A549 treated with dexamethasone at 1 μM for 4 hours (cell line): ENCODE data around the gene EIF3L. TPM values are rescaled to one million over a fixed set of nuclear protein-coding genes. Genes with fewer than 3 reads are reported as not detected.

ENCODE experiments used
- total RNA-seq: library from RNA; stranded (reverse); fragments of 200-300 nt; extraction: Qiagen RNA extraction; gene quantifications from 5 replicates; pipeline ENCODE4 v1.2.3, GENCODE V29; 2022

EIF3L gene
- 260 to 305 TPM (median 269 TPM) in 5 replicates for total RNA-seq

DNA sequence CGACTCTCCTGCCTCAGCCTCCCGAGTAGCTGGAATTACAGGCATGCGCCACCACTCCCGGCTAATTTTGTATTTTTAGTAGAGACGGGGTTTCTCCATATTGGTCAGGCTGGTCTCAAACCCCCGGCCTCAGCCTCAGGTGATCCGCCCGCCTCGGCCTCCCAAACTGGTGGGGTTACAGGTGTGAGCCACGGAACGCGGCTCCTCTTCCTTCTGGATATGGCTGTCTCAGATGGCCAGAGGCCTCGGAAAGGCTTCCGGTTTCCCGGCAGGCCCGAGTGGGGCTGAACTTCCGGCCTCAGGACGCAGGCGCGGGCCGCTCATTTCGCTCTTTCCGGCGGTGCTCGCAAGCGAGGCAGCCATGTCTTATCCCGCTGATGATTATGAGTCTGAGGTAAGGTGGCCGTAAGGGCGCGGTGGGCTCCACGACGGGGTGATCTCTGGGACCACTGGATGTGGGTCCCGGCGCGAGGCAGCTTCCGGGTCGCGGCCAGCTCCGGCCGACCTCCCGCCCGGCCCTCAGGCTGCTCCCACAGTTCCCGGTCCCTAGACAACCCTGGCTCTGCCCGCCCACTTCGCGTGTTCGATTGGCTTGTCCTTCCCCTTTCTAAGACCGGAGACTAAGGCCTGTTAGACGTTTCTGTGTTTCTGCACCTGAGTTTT lies at the start of gene EIF3L:
TSS of gene EIF3L (plus strand) at position 331 of the 663 bp plus-strand sequence. CDS start at position 362, 31 bp downstream.

DNA sequence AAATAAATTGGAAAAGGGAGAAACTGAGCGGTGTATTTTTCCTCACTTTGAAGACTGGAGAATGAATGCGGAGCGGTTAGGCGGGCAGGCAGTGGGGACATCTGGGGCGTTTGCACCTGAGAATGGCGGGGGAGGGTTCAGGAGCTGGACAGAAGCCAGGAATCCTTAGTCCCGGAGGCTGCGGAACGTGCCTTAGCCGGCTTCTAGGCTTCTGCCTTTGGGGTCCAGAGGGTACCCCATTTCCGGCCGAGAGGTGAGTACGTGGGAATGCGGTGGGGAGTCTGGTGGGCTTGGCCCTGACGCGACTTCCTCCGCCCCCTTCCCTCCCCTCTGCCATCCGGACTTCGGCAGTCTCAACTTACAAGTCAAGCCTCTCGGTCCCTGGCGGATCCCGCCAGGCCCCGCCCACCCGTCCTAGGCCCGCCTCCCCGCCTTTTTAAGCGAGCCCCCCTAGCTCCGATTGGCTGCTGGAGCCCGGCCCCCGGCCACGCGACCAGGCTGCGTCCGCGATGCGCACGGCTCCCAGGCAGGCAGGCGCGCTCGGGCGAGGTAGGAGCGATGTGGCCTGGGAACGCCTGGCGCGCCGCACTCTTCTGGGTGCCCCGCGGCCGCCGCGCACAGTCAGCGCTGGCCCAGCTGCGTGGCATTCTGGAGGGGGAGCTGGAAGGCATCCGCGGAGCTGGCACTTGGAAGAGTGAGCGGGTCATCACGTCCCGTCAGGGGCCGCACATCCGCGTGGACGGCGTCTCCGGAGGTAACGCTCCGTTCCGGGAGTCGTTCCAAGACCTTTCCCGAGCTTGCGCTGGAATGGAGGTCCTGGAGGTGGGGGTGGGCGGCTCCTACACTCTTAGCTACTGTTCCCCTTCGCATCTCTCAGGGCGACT lies 41.6 kb upstream of the EIF3L start, which contains the start of gene GCAT:
TSS of gene GCAT (plus strand) at position 525 of the 884 bp plus-strand sequence. CDS start at position 559, 34 bp downstream.

DNA sequence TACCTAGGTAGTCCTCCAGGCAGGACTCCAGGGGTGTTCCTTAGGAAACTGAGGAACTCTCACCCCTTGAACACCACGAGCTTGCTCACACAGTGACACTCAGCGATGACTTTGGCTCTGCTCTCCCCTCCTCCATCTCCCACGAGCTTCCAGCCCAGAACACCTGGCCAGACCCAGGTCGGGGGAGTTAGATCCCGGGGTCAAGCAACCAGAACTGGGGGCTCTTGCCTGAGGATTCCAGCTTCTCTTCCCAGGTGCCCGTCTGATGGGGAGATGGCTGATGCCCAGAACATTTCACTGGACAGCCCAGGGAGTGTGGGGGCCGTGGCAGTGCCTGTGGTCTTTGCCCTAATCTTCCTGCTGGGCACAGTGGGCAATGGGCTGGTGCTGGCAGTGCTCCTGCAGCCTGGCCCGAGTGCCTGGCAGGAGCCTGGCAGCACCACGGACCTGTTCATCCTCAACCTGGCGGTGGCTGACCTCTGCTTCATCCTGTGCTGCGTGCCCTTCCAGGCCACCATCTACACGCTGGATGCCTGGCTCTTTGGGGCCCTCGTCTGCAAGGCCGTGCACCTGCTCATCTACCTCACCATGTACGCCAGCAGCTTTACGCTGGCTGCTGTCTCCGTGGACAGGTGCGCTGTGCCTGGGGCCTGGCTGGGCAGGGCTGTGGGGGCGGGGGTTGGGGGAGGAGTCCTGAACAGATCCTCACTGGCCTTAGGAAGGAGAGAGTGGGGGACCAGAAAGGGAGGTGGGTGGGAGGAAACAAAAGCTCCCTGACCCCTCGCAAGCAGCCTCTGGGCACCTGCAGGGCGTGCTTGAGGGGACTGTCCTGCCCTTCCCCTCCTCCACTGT lies 25.9 kb upstream of the EIF3L start, which contains the start of gene GALR3:
TSS of gene GALR3 (plus strand) at position 249 of the 852 bp plus-strand sequence. CDS start at position 274, 25 bp downstream.

DNA sequence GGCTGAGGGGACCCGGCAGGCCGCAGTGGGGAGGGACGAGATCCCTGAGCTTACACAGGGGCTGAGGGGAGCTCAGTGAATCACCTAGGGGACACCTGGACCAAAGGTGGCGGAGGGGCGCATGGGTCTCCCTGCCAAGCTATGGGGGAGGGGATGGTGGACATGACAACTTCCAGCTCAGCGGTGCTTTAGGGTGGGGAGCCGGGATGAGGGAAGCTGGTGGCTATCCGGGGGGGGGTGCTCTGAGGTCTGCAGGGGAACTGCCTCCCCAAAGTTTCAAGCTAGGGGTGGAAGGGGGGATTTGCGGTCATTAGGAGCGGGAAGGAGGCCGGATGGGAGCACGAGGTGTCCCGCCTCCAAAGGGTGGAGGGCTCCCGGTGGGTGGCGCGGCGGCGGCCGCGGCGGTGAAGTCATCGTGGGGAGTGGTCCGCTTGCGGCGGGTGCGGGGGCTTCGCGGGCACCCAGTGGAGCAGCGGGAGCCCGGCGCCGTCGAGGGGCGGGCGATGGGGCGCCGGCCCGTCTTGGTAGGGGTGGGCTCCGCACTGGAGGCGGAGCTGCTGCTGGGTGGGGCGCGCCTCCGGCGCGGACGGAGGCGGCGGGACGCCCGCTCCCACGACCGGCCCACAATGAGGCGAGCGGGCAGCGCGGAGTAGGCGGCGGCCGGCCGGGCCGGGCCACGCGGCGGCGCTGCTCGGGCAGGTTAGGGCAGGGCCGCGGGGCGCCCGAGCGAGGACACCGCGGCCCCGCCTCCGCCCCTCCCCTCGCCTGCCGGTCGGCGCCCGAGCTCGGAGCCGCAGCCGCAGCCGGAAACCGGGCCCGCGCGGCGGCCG lies 56.5 kb downstream of the EIF3L start, which contains the start of gene MICALL1:
TSS of gene MICALL1 (plus strand) at position 764 of the 830 bp plus-strand sequence. CDS start 126 bp downstream, outside the sequence.

Other genes with a start within 250 kb of the EIF3L start
- 14.3 to 22.1 TPM (median 21.7 TPM) in 5 replicates for gene GGA1, start 240.6 kb upstream of the EIF3L start, total RNA-seq
- 0.72 to 2.6 TPM (median 1.2 TPM) in 5 replicates for gene SH3BP1, start 209.8 kb upstream of the EIF3L start, total RNA-seq
- gene PDXP, start 190.7 kb upstream of the EIF3L start, total RNA-seq: 12.2 to 15.2 TPM (median 13.6 TPM) in 5 replicates
- gene LGALS1, start 173.8 kb upstream of the EIF3L start, total RNA-seq: 991 to 1,387 TPM (median 1,073 TPM) in 5 replicates
- gene NOL12, start 163.1 kb upstream of the EIF3L start, total RNA-seq: 23.8 to 33.6 TPM (median 25.7 TPM) in 5 replicates
- gene TRIOBP, start 152.4 kb upstream of the EIF3L start, total RNA-seq: 24.9 to 36.3 TPM (median 32.0 TPM) in 5 replicates
- gene GCAT, start 41.5 kb upstream of the EIF3L start, total RNA-seq: 2.6 to 4.2 TPM (median 3.4 TPM) in 5 replicates
- not detected in 5 replicates for gene GALR3, start 26.0 kb upstream of the EIF3L start, total RNA-seq
- gene ANKRD54, start 5.1 kb upstream of the EIF3L start, total RNA-seq: 16.5 to 23.6 TPM (median 22.0 TPM) in 5 replicates
- 17.5 to 23.4 TPM (median 20.7 TPM) in 5 replicates for gene MICALL1, start 56.9 kb downstream of the EIF3L start, total RNA-seq
- 0.14 to 0.41 TPM (median 0.20 TPM) in 4 of 5 replicates, not detected in the other for gene C22orf23, start 104.2 kb downstream of the EIF3L start, total RNA-seq
- gene POLR2F, start 104.3 kb downstream of the EIF3L start, total RNA-seq: 116 to 133 TPM (median 121 TPM) in 5 replicates
- 0.04 TPM in 1 of 5 replicates, not detected in the others for gene SOX10, start 135.1 kb downstream of the EIF3L start, total RNA-seq
- gene PICK1, start 208.0 kb downstream of the EIF3L start, total RNA-seq: 11.0 to 14.4 TPM (median 12.7 TPM) in 5 replicates
- gene SLC16A8, start 234.8 kb downstream of the EIF3L start, total RNA-seq: not detected in 5 replicates